ENCODE measurements around the gene TRAF2. TPM values are rescaled to one million over a fixed set of nuclear protein-coding genes. Genes with fewer than 3 reads are reported as not detected.

Gene TRAF2
- total RNA-seq, 2 donors from 2014 or later, result 45.9 to 55.1 TPM

GRCh38 chr9:136861874-136862457 lies 24.4 kb upstream of the TRAF2 start:
- Mint-ChIP-seq H3K36me3 (ENCODE audit: low read depth) (peaks cover 28% of the 10 kb centered on the region), H3K27ac (no peak overlapping the region), H3K4me1 (peaks cover 3% of the 10 kb centered on the region), H3K27me3 (ENCODE audit: insufficient read depth) (no peaks in the 10 kb centered on the region), H3K9me3 (peaks cover 2% of the 10 kb centered on the region), H3K4me3 (no peak overlapping the region)
- H3K27ac ChIP-seq (ENCODE audit: low read depth, low read length), result no peak overlapping the region
- H3K9ac ChIP-seq (ENCODE audit: extremely low read depth, low read length, poor library complexity, severe bottlenecking), result no peak overlapping the region
- no peaks in the 10 kb centered on the region for H3K27me3 ChIP-seq (ENCODE audit: control insufficient read depth, insufficient read depth, low read length, poor library complexity, severe bottlenecking)
- peak; percentile 29 for DNase-seq
- H3K9me3 ChIP-seq (ENCODE audit: control insufficient read depth, low read length), result peaks cover 1% of the 10 kb centered on the region
- H3K4me3 ChIP-seq (ENCODE audit: low read length), result no peak overlapping the region
- WGBS, 2 experiments (ENCODE audit: insufficient coverage in 1 of 2, insufficient read length in 1 of 2), result 94 to 95% methylated on average over 18 to 26 of the region's 26 CpGs
- H3K36me3 ChIP-seq (ENCODE audit: control insufficient read depth, insufficient read depth, low read length), result peaks cover 34% of the 10 kb centered on the region
- no peaks in the 10 kb centered on the region for H3K4me1 ChIP-seq (ENCODE audit: control insufficient read depth, insufficient read depth, low read length)
- no peak for TF ChIP-seq CTCF (conservative IDR thresholded peaks at IDR 0.05)

- no peaks in the 10 kb centered on the region for H3K27me3 Mint-ChIP-seq (ENCODE audit: insufficient read depth)
- DNase-seq, result peak; percentile 29
- Histone ChIP-seq H3K9ac (ENCODE audit: extremely low read depth, low read length, poor library complexity, severe bottlenecking) (no peak overlapping the region), H3K9me3 (ENCODE audit: control insufficient read depth, low read length) (peaks cover 12% of the 10 kb centered on the region), H3K4me3 (ENCODE audit: low read length) (no peak overlapping the region), H3K27me3 (ENCODE audit: control insufficient read depth, insufficient read depth, low read length, poor library complexity, severe bottlenecking) (no peaks in the 10 kb centered on the region), H3K4me1 (ENCODE audit: control insufficient read depth, insufficient read depth, low read length) (no peaks in the 10 kb centered on the region), H3K36me3 (ENCODE audit: control insufficient read depth, insufficient read depth, low read length) (peaks cover 34% of the 10 kb centered on the region), H3K27ac (ENCODE audit: low read depth, low read length) (no peak overlapping the region)
- H3K9me3 Mint-ChIP-seq, result peaks cover 12% of the 10 kb centered on the region
- H3K27ac Mint-ChIP-seq, result no peak overlapping the region
- no peak overlapping the region for H3K4me3 Mint-ChIP-seq
- peaks cover 3% of the 10 kb centered on the region for H3K4me1 Mint-ChIP-seq
- H3K36me3 Mint-ChIP-seq (ENCODE audit: low read depth), result peaks cover 34% of the 10 kb centered on the region
- TF ChIP-seq CTCF (conservative IDR thresholded peaks at IDR 0.05), result no peak
- 97 to 98% methylated on average over 19 to 31 of the region's 31 CpGs for WGBS, 2 experiments (ENCODE audit: insufficient coverage in 1 of 2, insufficient read length in 1 of 2)
These were observed 23.3 kb upstream of the TRAF2 start for GRCh38 chr9:136862849-136863622.

- no peak overlapping the region for H3K27ac ChIP-seq (ENCODE audit: low read depth, low read length)
- no peak for TF ChIP-seq CTCF (conservative IDR thresholded peaks at IDR 0.05)
- Mint-ChIP-seq H3K36me3 (ENCODE audit: low read depth) (peaks cover 39% of the 10 kb centered on the region), H3K9me3 (peaks cover 19% of the 10 kb centered on the region), H3K4me1 (peaks cover 3% of the 10 kb centered on the region), H3K27ac (no peak overlapping the region), H3K27me3 (ENCODE audit: insufficient read depth) (no peaks in the 10 kb centered on the region), H3K4me3 (peak overlapping the region; percentile 70)
- H3K4me1 ChIP-seq (ENCODE audit: control insufficient read depth, insufficient read depth, low read length), result no peaks in the 10 kb centered on the region
- no peaks in the 10 kb centered on the region for H3K27me3 ChIP-seq (ENCODE audit: control insufficient read depth, insufficient read depth, low read length, poor library complexity, severe bottlenecking)
- H3K36me3 ChIP-seq (ENCODE audit: control insufficient read depth, insufficient read depth, low read length), result peaks cover 34% of the 10 kb centered on the region
- no peak overlapping the region for H3K4me3 ChIP-seq (ENCODE audit: low read length)
- 98 to 99% methylated on average over 12 of the region's 12 CpGs for WGBS, 2 experiments (ENCODE audit: insufficient coverage in 1 of 2, insufficient read length in 1 of 2)
- DNase-seq, result no peak
- H3K9ac ChIP-seq (ENCODE audit: extremely low read depth, low read length, poor library complexity, severe bottlenecking), result no peak overlapping the region
- peaks cover 13% of the 10 kb centered on the region for H3K9me3 ChIP-seq (ENCODE audit: control insufficient read depth, low read length)
These were observed 22.6 kb upstream of the TRAF2 start for GRCh38 chr9:136863623-136864273.

All from endodermal cell (in vitro differentiated cells).